Activated T-cell treated with anti-CD3 and anti-CD28 coated beads, Interleukin-2, amount 50 U/mL, for 4 hours (primary cell): ENCODE data around the gene GRPR. TPM values are rescaled to one million over a fixed set of nuclear protein-coding genes. Genes with fewer than 3 reads are reported as not detected.
A peak's percentile ranks its signal among the peaks of the same experiment; 100 is the strongest.

ENCODE experiments used
- ATAC-seq, 2 donors: fragments of 200-7000 bp; cut with Tn5 transposase; one replicate each; pipeline ENCODE4 v1.10.0; 2021
- DNase-seq: peaks from one replicate; pipeline ENCODE4 v3.0.0-alpha.2; 2020
- H3K27me3 Mint-ChIP-seq: one replicate; pipeline ENCODE4 v1.8.0; 2021; ENCODE audit warnings: low read depth, mixed read lengths
- H3K36me3 Mint-ChIP-seq: one replicate; pipeline ENCODE4 v1.8.0; 2022; ENCODE audit warnings: mixed read lengths; ENCODE audit not compliant: insufficient read depth
- H3K4me1 Mint-ChIP-seq: one replicate; pipeline ENCODE4 v1.8.0; 2021; ENCODE audit warnings: low read depth, mixed read lengths
- H3K4me3 Mint-ChIP-seq: one replicate; pipeline ENCODE4 v1.8.0; 2021; ENCODE audit warnings: mild to moderate bottlenecking, moderate library complexity, mixed read lengths
- H3K9me3 Mint-ChIP-seq: one replicate; pipeline ENCODE4 v1.8.0; 2021; ENCODE audit warnings: mixed read lengths
- total RNA-seq, 3 donors: library from RNA; stranded (reverse); gene quantifications; one replicate each; pipeline ENCODE4 v1.2.1, GENCODE V29; 2021

GRPR gene
- under 1 TPM in 1 of 3 donors, not detected in 2; 0.16 TPM for total RNA-seq

GRCh38 chrX:16123222-16123786 lies at the start of gene GRPR:
Gene GRPR, plus strand, starts transcription at chrX:16123565. Its CDS starts 389 bp downstream, at chrX:16123954.
- Mint-ChIP-seq H3K9me3 (no peaks in the 10 kb centered on the region), H3K4me1 (peaks cover 17% of the 10 kb centered on the region), H3K36me3 (no peaks in the 10 kb centered on the region), H3K4me3 (no peak within 1 kb of the TSS), H3K27me3 (peaks cover 6% of the 10 kb centered on the region)
- ATAC-seq = peak; percentile 83
- DNase-seq = peak; percentile 34

GRCh38 chrX:16075087-16075486 lies 48.3 kb upstream of the GRPR start:
- Mint-ChIP-seq H3K36me3 (no peaks in the 10 kb centered on the region), H3K4me1 (no peaks in the 10 kb centered on the region), H3K9me3 (no peaks in the 10 kb centered on the region), H3K4me3 (no peak overlapping the region), H3K27me3 (peaks cover 2% of the 10 kb centered on the region)
- no peak for DNase-seq
- ATAC-seq = no peak

- H3K4me3 Mint-ChIP-seq = no peak overlapping the region
- H3K27me3 Mint-ChIP-seq = peaks cover 2% of the 10 kb centered on the region
- DNase-seq (no peak), ATAC-seq (no peak)
- no peaks in the 10 kb centered on the region for H3K4me1 Mint-ChIP-seq
- no peaks in the 10 kb centered on the region for H3K9me3 Mint-ChIP-seq
- H3K36me3 Mint-ChIP-seq = no peaks in the 10 kb centered on the region
These were observed 46.5 kb upstream of the GRPR start for GRCh38 chrX:16076834-16077233.

GRCh38 chrX:16077811-16078210 lies 45.6 kb upstream of the GRPR start:
- DNase-seq = no peak
- ATAC-seq = no peak
- no peaks in the 10 kb centered on the region for H3K4me1 Mint-ChIP-seq
- H3K9me3 Mint-ChIP-seq = no peaks in the 10 kb centered on the region
- H3K27me3 Mint-ChIP-seq = peaks cover 4% of the 10 kb centered on the region
- H3K4me3 Mint-ChIP-seq = no peak overlapping the region
- no peaks in the 10 kb centered on the region for H3K36me3 Mint-ChIP-seq

GRCh38 chrX:16081357-16081756 lies 42.0 kb upstream of the GRPR start:
- ATAC-seq = no peak
- H3K9me3 Mint-ChIP-seq = no peaks in the 10 kb centered on the region
- no peak overlapping the region for H3K4me3 Mint-ChIP-seq
- no peak for DNase-seq
- no peaks in the 10 kb centered on the region for H3K36me3 Mint-ChIP-seq
- H3K4me1 Mint-ChIP-seq = no peaks in the 10 kb centered on the region
- peaks cover 4% of the 10 kb centered on the region for H3K27me3 Mint-ChIP-seq

- H3K27me3 Mint-ChIP-seq = peaks cover 4% of the 10 kb centered on the region
- no peaks in the 10 kb centered on the region for H3K9me3 Mint-ChIP-seq
- ATAC-seq = no peak
- no peak overlapping the region for H3K4me3 Mint-ChIP-seq
- no peak for DNase-seq
- H3K4me1 Mint-ChIP-seq = no peaks in the 10 kb centered on the region
- no peaks in the 10 kb centered on the region for H3K36me3 Mint-ChIP-seq
These were observed 40.8 kb upstream of the GRPR start for GRCh38 chrX:16082470-16083085.

GRCh38 chrX:16087076-16087475 lies 36.3 kb upstream of the GRPR start:
- Mint-ChIP-seq H3K27me3 (peaks cover 7% of the 10 kb centered on the region), H3K4me1 (no peaks in the 10 kb centered on the region), H3K9me3 (no peaks in the 10 kb centered on the region), H3K4me3 (no peak overlapping the region), H3K36me3 (no peaks in the 10 kb centered on the region)
- DNase-seq (no peak), ATAC-seq (no peak)

GRCh38 chrX:16089086-16089485 lies 34.3 kb upstream of the GRPR start:
- ATAC-seq (no peak), DNase-seq (no peak)
- no peaks in the 10 kb centered on the region for H3K36me3 Mint-ChIP-seq
- H3K4me3 Mint-ChIP-seq = no peak overlapping the region
- H3K9me3 Mint-ChIP-seq = no peaks in the 10 kb centered on the region
- H3K4me1 Mint-ChIP-seq = no peaks in the 10 kb centered on the region
- peaks cover 7% of the 10 kb centered on the region for H3K27me3 Mint-ChIP-seq

GRCh38 chrX:16096141-16096540 lies 27.2 kb upstream of the GRPR start:
- H3K4me1 Mint-ChIP-seq = no peaks in the 10 kb centered on the region
- H3K4me3 Mint-ChIP-seq = no peak overlapping the region
- no peaks in the 10 kb centered on the region for H3K36me3 Mint-ChIP-seq
- DNase-seq = no peak
- no peaks in the 10 kb centered on the region for H3K9me3 Mint-ChIP-seq
- no peak for ATAC-seq
- peaks cover 6% of the 10 kb centered on the region for H3K27me3 Mint-ChIP-seq

GRCh38 chrX:16100673-16101072 lies 22.7 kb upstream of the GRPR start:
- H3K36me3 Mint-ChIP-seq = no peaks in the 10 kb centered on the region
- ATAC-seq (no peak), DNase-seq (no peak)
- no peak overlapping the region for H3K4me3 Mint-ChIP-seq
- H3K9me3 Mint-ChIP-seq = no peaks in the 10 kb centered on the region
- no peaks in the 10 kb centered on the region for H3K27me3 Mint-ChIP-seq
- H3K4me1 Mint-ChIP-seq = no peaks in the 10 kb centered on the region

- no peaks in the 10 kb centered on the region for H3K9me3 Mint-ChIP-seq
These were observed 21.8 kb upstream of the GRPR start for GRCh38 chrX:16101581-16101980.

GRCh38 chrX:16103625-16104024 lies 19.7 kb upstream of the GRPR start:
- DNase-seq = no peak
- Mint-ChIP-seq H3K9me3 (no peaks in the 10 kb centered on the region), H3K36me3 (no peaks in the 10 kb centered on the region), H3K4me3 (no peak overlapping the region), H3K4me1 (no peaks in the 10 kb centered on the region), H3K27me3 (no peaks in the 10 kb centered on the region)
- ATAC-seq = no peak

More at GRCh38 chrX:16101581-16101980, 21.8 kb upstream of the GRPR start:
- no peaks in the 10 kb centered on the region for H3K36me3 Mint-ChIP-seq
- no peak for DNase-seq
- no peak for ATAC-seq
- no peaks in the 10 kb centered on the region for H3K4me1 Mint-ChIP-seq
- H3K27me3 Mint-ChIP-seq = no peaks in the 10 kb centered on the region
- H3K4me3 Mint-ChIP-seq = no peak overlapping the region

- Mint-ChIP-seq H3K4me1 (no peaks in the 10 kb centered on the region), H3K9me3 (no peaks in the 10 kb centered on the region), H3K36me3 (no peaks in the 10 kb centered on the region), H3K27me3 (no peaks in the 10 kb centered on the region), H3K4me3 (no peak overlapping the region)
- DNase-seq (no peak), ATAC-seq (no peak)
These were observed 10.9 kb upstream of the GRPR start for GRCh38 chrX:16112428-16112827.

GRCh38 chrX:16113978-16114565 lies 9.3 kb upstream of the GRPR start:
- no peak for DNase-seq
- H3K27me3 Mint-ChIP-seq = no peaks in the 10 kb centered on the region
- H3K4me3 Mint-ChIP-seq = no peak overlapping the region
- ATAC-seq = no peak
- H3K9me3 Mint-ChIP-seq = no peaks in the 10 kb centered on the region
- no peaks in the 10 kb centered on the region for H3K36me3 Mint-ChIP-seq
- peaks cover 1% of the 10 kb centered on the region for H3K4me1 Mint-ChIP-seq

GRCh38 chrX:16114611-16115010 lies 8.8 kb upstream of the GRPR start:
- no peaks in the 10 kb centered on the region for H3K27me3 Mint-ChIP-seq
- peaks cover 6% of the 10 kb centered on the region for H3K4me1 Mint-ChIP-seq
- DNase-seq (no peak), ATAC-seq (no peak)
- no peaks in the 10 kb centered on the region for H3K9me3 Mint-ChIP-seq
- H3K36me3 Mint-ChIP-seq = no peaks in the 10 kb centered on the region
- no peak overlapping the region for H3K4me3 Mint-ChIP-seq
